H9 (cell line): ENCODE measurements around the gene OOSP3. TPM values are rescaled to one million over a fixed set of nuclear protein-coding genes. Genes with fewer than 3 reads are reported as not detected.

Experiments
- DNase-seq: peaks from one replicate; pipeline ENCODE4 v3.0.0-alpha.2; 2017
- H2AFZ ChIP-seq: one replicate; pipeline ENCODE4 v1.6.1; 2013; ENCODE audit warnings: mild to moderate bottlenecking, low read length, control low read depth, moderate library complexity
- H2AK5ac ChIP-seq: 2 replicates; pipeline ENCODE4 v1.6.1; 2013; ENCODE audit warnings: low read length, control low read depth, mixed read lengths; ENCODE audit not compliant: insufficient read length
- H2BK120ac ChIP-seq: one replicate; pipeline ENCODE4 v1.6.1; 2013; ENCODE audit warnings: low read depth, mild to moderate bottlenecking, low read length, control low read depth, inconsistent platforms; ENCODE audit not compliant: poor library complexity, severe bottlenecking
- H2BK12ac ChIP-seq: 2 replicates; pipeline ENCODE4 v1.6.1; 2013; ENCODE audit warnings: low read length, control low read depth, mixed read lengths, low read depth; ENCODE audit not compliant: insufficient read length
- H2BK15ac ChIP-seq: 2 replicates; pipeline ENCODE4 v1.6.1; 2013; ENCODE audit warnings: low read depth, low read length, control low read depth
- H2BK20ac ChIP-seq: one replicate; pipeline ENCODE4 v1.6.1; 2013; ENCODE audit warnings: low read depth, mild to moderate bottlenecking, low read length, control low read depth, inconsistent platforms; ENCODE audit not compliant: poor library complexity, severe bottlenecking
- H2BK5ac ChIP-seq: 2 replicates; pipeline ENCODE4 v1.6.1; 2013; ENCODE audit warnings: low read length, control low read depth, mixed read lengths; ENCODE audit not compliant: insufficient read length
- H3K14ac ChIP-seq: 2 replicates; pipeline ENCODE4 v1.6.1; 2013; ENCODE audit warnings: low read length, control low read depth; ENCODE audit not compliant: insufficient read depth
- H3K18ac ChIP-seq: 2 replicates; pipeline ENCODE4 v1.6.1; 2013; ENCODE audit warnings: low read depth, mild to moderate bottlenecking, mixed read lengths, low read length, control low read depth; ENCODE audit not compliant: insufficient read length
- H3K23ac ChIP-seq: 2 replicates; pipeline ENCODE4 v1.6.1; 2013; ENCODE audit warnings: low read length, control low read depth, mixed read lengths, low read depth; ENCODE audit not compliant: insufficient read length
- H3K23me2 ChIP-seq: 2 replicates; pipeline ENCODE4 v1.6.1; 2013; ENCODE audit warnings: low read depth, mild to moderate bottlenecking, mixed read lengths, low read length, control low read depth; ENCODE audit not compliant: insufficient read length, poor library complexity, severe bottlenecking
- H3K27ac ChIP-seq: 2 replicates; pipeline ENCODE4 v1.5.1; 2013; ENCODE audit warnings: low read length, control low read depth, mixed read lengths, low read depth; ENCODE audit not compliant: insufficient read length
- H3K27me3 ChIP-seq: 2 replicates; pipeline ENCODE4 v1.6.1; 2013; ENCODE audit warnings: low read length, control low read depth, inconsistent platforms; ENCODE audit not compliant: insufficient read depth
- H3K4ac ChIP-seq: 2 replicates; pipeline ENCODE4 v1.6.1; 2013; ENCODE audit warnings: low read depth, mild to moderate bottlenecking, control low read depth, inconsistent platforms, low read length, moderate library complexity
- H3K4me1 ChIP-seq: 2 replicates; pipeline ENCODE4 v1.6.1; 2013; ENCODE audit warnings: low read length, control low read depth, inconsistent platforms; ENCODE audit not compliant: insufficient read depth
- H3K4me2 ChIP-seq: 2 replicates; pipeline ENCODE4 v1.6.1; 2013; ENCODE audit warnings: low read length, control low read depth, mixed read lengths; ENCODE audit not compliant: insufficient read length, insufficient read depth
- H3K56ac ChIP-seq: 2 replicates; pipeline ENCODE4 v1.6.1; 2013; ENCODE audit warnings: low read depth, mild to moderate bottlenecking, mixed read lengths, low read length, control low read depth; ENCODE audit not compliant: insufficient read length
- H3K79me1 ChIP-seq: 2 replicates; pipeline ENCODE4 v1.6.1; 2013; ENCODE audit warnings: low read depth, mild to moderate bottlenecking, moderate library complexity, low read length, control low read depth, inconsistent platforms; ENCODE audit not compliant: insufficient read depth, poor library complexity, severe bottlenecking
- H3K79me2 ChIP-seq: 2 replicates; pipeline ENCODE4 v1.6.1; 2013; ENCODE audit warnings: low read length, control low read depth, inconsistent platforms; ENCODE audit not compliant: insufficient read depth
- H3K9ac ChIP-seq: 2 replicates; pipeline ENCODE4 v1.6.1; 2013; ENCODE audit warnings: low read length, control low read depth, mixed read lengths; ENCODE audit not compliant: insufficient read length; ENCODE audit errors: extremely low read depth
- H3K9me3 ChIP-seq: one replicate; pipeline ENCODE4 v1.6.1; 2013; ENCODE audit warnings: low read depth, low read length, inconsistent platforms; ENCODE audit not compliant: control insufficient read depth
- H3T11ph ChIP-seq: one replicate; pipeline ENCODE4 v1.6.1; 2013; ENCODE audit warnings: mild to moderate bottlenecking, low read length, control low read depth, inconsistent platforms
- H4K20me1 ChIP-seq: one replicate; pipeline ENCODE4 v1.6.1; 2013; ENCODE audit not compliant: control insufficient read depth, insufficient read length, insufficient read depth
- H4K5ac ChIP-seq: 2 replicates; pipeline ENCODE4 v1.6.1; 2013; ENCODE audit warnings: low read depth, mild to moderate bottlenecking, mixed read lengths, low read length, control low read depth; ENCODE audit not compliant: insufficient read length
- H4K8ac ChIP-seq: replicated peaks from 2 replicates; pipeline ENCODE4 v1.6.1; 2013; ENCODE audit warnings: low read length, control low read depth, mixed read lengths, low read depth; ENCODE audit not compliant: insufficient read length
- H4K91ac ChIP-seq: 2 replicates; pipeline ENCODE4 v1.6.1; 2013; ENCODE audit warnings: low read depth, mild to moderate bottlenecking, moderate library complexity, mixed read lengths, low read length, control low read depth; ENCODE audit not compliant: insufficient read length
- H3K27ac Mint-ChIP-seq, 3 experiments: 2 replicates in 2 of 3; 3 replicates in 1 of 3; pipeline ENCODE4 v1.8.0; 2020 to 2021; ENCODE audit warnings: mixed read lengths in 3 of 3, mild to moderate bottlenecking in 1 of 3, moderate library complexity in 1 of 3
- H3K27me3 Mint-ChIP-seq: 2 replicates; pipeline ENCODE4 v1.8.0; 2021; ENCODE audit warnings: low read depth, mild to moderate bottlenecking, moderate library complexity, mixed read lengths
- H3K36me3 Mint-ChIP-seq, 3 experiments: 2 replicates in 2 of 3; 3 replicates in 1 of 3; pipeline ENCODE4 v1.8.0; 2020 to 2021; ENCODE audit warnings: low read depth in 3 of 3, mixed read lengths in 3 of 3; ENCODE audit not compliant: insufficient read depth in 1 of 3
- H3K4me1 Mint-ChIP-seq, 2 experiments: 2 replicates each; pipeline ENCODE4 v1.8.0; 2020; ENCODE audit warnings: mixed read lengths in 2 of 2
- H3K4me3 Mint-ChIP-seq, 2 experiments: 2 replicates in 1 of 2; 3 replicates in 1 of 2; pipeline ENCODE4 v1.8.0; 2020 to 2021; ENCODE audit warnings: mild to moderate bottlenecking in 2 of 2, mixed read lengths in 2 of 2, moderate library complexity in 1 of 2
- H3K9me3 Mint-ChIP-seq, 2 experiments: 2 replicates in 1 of 2; 3 replicates in 1 of 2; pipeline ENCODE4 v1.8.0; 2020; ENCODE audit warnings: mild to moderate bottlenecking in 2 of 2, mixed read lengths in 2 of 2, moderate library complexity in 1 of 2
- CTCF ChIP-seq: fragments of 200-600 bp; sonication (generic); conservative IDR thresholded peaks from 3 replicates; pipeline ENCODE4 v1.8.0; 2021; ENCODE audit warnings: antibody characterized with exemption, mild to moderate bottlenecking
- WGBS: extraction: QIAGEN DNeasy Blood & Tissue Kit; methylation state at CpG from one replicate; pipeline ENCODE4 v1.1.7; 2013; ENCODE audit warnings: missing lambda C conversion rate, low lambda C conversion rate, mixed read lengths; ENCODE audit not compliant: insufficient read length; ENCODE audit errors: extremely low coverage; 5-methylcytosine and 5-hydroxymethylcytosine counted together
- total RNA-seq: library from RNA; stranded (reverse); gene quantifications from 2 replicates; pipeline ENCODE4 v1.2.1, GENCODE V29; 2021

Gene OOSP3
- total RNA-seq, 1 experiment from 2014 or later, result not detected

- Histone ChIP-seq H2BK12ac (no peak overlapping the region), H3T11ph (no peak overlapping the region), H3K4ac (no peak overlapping the region), H3K4me1 (peaks cover 2% of the 10 kb centered on the region; the same call in 1 of the 2 replicates), H4K20me1 (no peaks in the 10 kb centered on the region), H3K18ac (no peak overlapping the region), H2AK5ac (no peak overlapping the region), H3K4me2 (no peak overlapping the region), H3K14ac (no peak overlapping the region), H3K27ac (no peak overlapping the region), H4K8ac (no peak overlapping the region), H3K56ac (no peak overlapping the region), H2BK20ac (no peak overlapping the region), H2BK5ac (no peak overlapping the region), H4K91ac (no peak overlapping the region), H3K79me2 (no peaks in the 10 kb centered on the region), H4K5ac (no peak overlapping the region), H2BK120ac (no peak overlapping the region), H2AFZ (no peak overlapping the region), H3K27me3 (no peaks in the 10 kb centered on the region), H3K9me3 (no peaks in the 10 kb centered on the region), H2BK15ac (no peak overlapping the region), H3K23me2 (no peaks in the 10 kb centered on the region), H3K9ac (no peak overlapping the region), H3K79me1 (no peaks in the 10 kb centered on the region), H3K23ac (no peak overlapping the region)
- DNase-seq, result no peak
- Mint-ChIP-seq H3K36me3 (no peaks in the 10 kb centered on the region), H3K27ac (no peak overlapping the region), H3K9me3 (no peaks in the 10 kb centered on the region), H3K27me3 (no peaks in the 10 kb centered on the region), H3K4me1 (peaks cover 15 to 17% of the 10 kb centered on the region in 2 experiments), H3K4me3 (no peak overlapping the region)
- no CpG with 5 or more reads among the region's 1 CpG for WGBS
- TF ChIP-seq CTCF, result no peak
Observed at GRCh38 chr11:59879567-59879966, 985 bp downstream of the OOSP3 start.
